ENCODE data around the gene UBE2J2.

DNA sequence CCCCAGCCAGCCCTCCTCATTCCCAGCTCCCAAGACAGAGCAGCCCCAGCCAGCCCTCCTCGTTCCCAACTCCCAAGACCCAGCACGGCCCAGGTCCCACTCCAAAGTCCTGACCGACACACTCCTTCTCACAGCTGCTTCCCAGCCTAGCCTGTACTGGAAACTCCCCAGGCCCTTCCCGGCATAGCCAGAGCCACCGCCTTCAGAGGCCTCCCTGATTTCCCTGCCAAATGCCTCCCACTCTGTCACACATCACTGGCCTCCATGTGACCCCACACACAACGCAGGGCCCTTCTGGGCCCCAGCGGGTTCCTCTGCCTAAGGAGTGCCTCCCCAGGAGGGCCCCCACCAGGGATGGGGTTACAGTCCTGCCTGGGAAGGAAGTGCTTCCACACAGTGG, 2.8 kb downstream of the UBE2J2 start:
- TF ChIP-seq POLR2AphosphoS5 (IDR thresholded peaks at IDR 0.05; ENCODE audit: low read depth, low read length) = no peak
- no peak for TF ChIP-seq POLR2A (IDR thresholded peaks at IDR 0.05; ENCODE audit: low read depth, low read length)
